Right lobe of liver (tissue), 6 donors: Measurements from ENCODE around the gene HOXD3. TPM values are rescaled to one million over a fixed set of nuclear protein-coding genes. Genes with fewer than 3 reads are reported as not detected.
A peak's percentile ranks its signal among the peaks of the same experiment; 100 is the strongest.

Experiments
- ATAC-seq, 4 donors: fragments of 200-7000 bp; cut with Tn5 transposase; one replicate each; pipeline ENCODE4 v1.9.1; 2020; ENCODE audit warnings: mild to moderate bottlenecking in 4 of 4, moderate library complexity in 4 of 4
- DNase-seq, 3 donors: peaks; one replicate each; pipeline ENCODE4 v3.0.0-alpha.2; 2020
- H3K27ac ChIP-seq, 3 donors: fragments of 200-600 bp; one replicate each; pipeline ENCODE4 v1.8.0; 2022
- H3K27me3 ChIP-seq, 2 donors: fragments of 200-600 bp; one replicate each; pipeline ENCODE4 v1.8.0; 2022
- H3K36me3 ChIP-seq, 4 donors: fragments of 200-600 bp; sonication (generic) in 1 of 4; one replicate each; pipeline versions ENCODE4 v1.5.1 to v1.8.0; 2017 to 2022; ENCODE audit warnings: control low read depth in 1 of 4
- H3K4me1 ChIP-seq, 4 donors: fragments of 200-600 bp; sonication (generic) in 1 of 4; one replicate each; pipeline versions ENCODE4 v1.5.1 to v1.8.0; 2017 to 2022; ENCODE audit warnings: control low read depth in 1 of 4
- H3K4me3 ChIP-seq, 3 donors: fragments of 200-600 bp; one replicate each; pipeline ENCODE4 v1.8.0; 2022
- H3K9me3 ChIP-seq, 4 donors: fragments of 200-600 bp; sonication (generic) in 1 of 4; one replicate each; pipeline versions ENCODE4 v1.5.1 to v1.8.0; 2017 to 2022; ENCODE audit warnings: control low read depth in 1 of 4
- POLR2A ChIP-seq: fragments of 450-650 bp; IDR thresholded peaks from one replicate; pipeline ENCODE4 v1.6.1; 2017; ENCODE audit warnings: antibody characterized with exemption, mild to moderate bottlenecking
- WGBS: methylation state at CpG from one replicate; pipeline ENCODE4 v1.1.6; 2018; ENCODE audit warnings: low coverage, low lambda C conversion rate; ENCODE audit not compliant: insufficient coverage; ENCODE audit errors: missing lambda C conversion rate; 5-methylcytosine and 5-hydroxymethylcytosine counted together
- intact Hi-C, 2 donors: fragments of 100-400 bp; cut with DNase I; formaldehyde crosslinking; loops; one replicate each; pipeline versions ENCODE4 v1.11.2 to v1.14.1; 2022
- total RNA-seq, 6 experiments: library from RNA; depleted of rRNA in 2 of 6; stranded (reverse); fragments of >200 nt in 2 of 6; fragmentation: NEBNext Ultra II Directional in 3 of 6; extraction: Animal tissue kit (Norgen Biotek cat#: 25700) in 3 of 6; gene quantifications; one replicate each; pipeline versions ENCODE4 v1.1.0 to v1.2.4, GENCODE V29; 2016 to 2023
- TF ChIP-seq, protein P1 (sequence below), 4 donors: fragments of 200-600 bp in 3 of 4; fragments of 450-650 bp in 1 of 4; IDR thresholded peaks; one replicate each; pipeline versions ENCODE4 v1.5.1 to v1.8.0; 2016 to 2022; ENCODE audit warnings: antibody characterized with exemption in 4 of 4, mild to moderate bottlenecking in 2 of 4
- donor health status: DM: no; HTN: yes; CAD: no.
- donor health status: DM: no; HTN: no; CAD: no.
- donor health status: DM: no; HTN: no; CAD: no.
- donor health status: DM: no; HTN: yes; CAD: no.
- donor health status: DM: no; HTN: yes; CAD: no.

HOXD3 gene
- total RNA-seq, 6 experiments from 2014 or later: not detected

- Histone ChIP-seq H3K4me1 (no peaks in the 10 kb centered on the region), H3K27ac (no peak overlapping the region), H3K36me3 (no peaks in the 10 kb centered on the region), H3K4me3 (no peak overlapping the region), H3K27me3 (peaks cover 25 to 58% of the 10 kb centered on the region in 2 donors), H3K9me3 (no peaks in the 10 kb centered on the region)
- ATAC-seq (no peak), DNase-seq (no peak)
- 8% methylated on average over 7 of the region's 7 CpGs for WGBS
- TF ChIP-seq POLR2A: no peak
- TF ChIP-seq, protein P1, sequence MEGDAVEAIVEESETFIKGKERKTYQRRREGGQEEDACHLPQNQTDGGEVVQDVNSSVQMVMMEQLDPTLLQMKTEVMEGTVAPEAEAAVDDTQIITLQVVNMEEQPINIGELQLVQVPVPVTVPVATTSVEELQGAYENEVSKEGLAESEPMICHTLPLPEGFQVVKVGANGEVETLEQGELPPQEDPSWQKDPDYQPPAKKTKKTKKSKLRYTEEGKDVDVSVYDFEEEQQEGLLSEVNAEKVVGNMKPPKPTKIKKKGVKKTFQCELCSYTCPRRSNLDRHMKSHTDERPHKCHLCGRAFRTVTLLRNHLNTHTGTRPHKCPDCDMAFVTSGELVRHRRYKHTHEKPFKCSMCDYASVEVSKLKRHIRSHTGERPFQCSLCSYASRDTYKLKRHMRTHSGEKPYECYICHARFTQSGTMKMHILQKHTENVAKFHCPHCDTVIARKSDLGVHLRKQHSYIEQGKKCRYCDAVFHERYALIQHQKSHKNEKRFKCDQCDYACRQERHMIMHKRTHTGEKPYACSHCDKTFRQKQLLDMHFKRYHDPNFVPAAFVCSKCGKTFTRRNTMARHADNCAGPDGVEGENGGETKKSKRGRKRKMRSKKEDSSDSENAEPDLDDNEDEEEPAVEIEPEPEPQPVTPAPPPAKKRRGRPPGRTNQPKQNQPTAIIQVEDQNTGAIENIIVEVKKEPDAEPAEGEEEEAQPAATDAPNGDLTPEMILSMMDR (IDR thresholded peaks at IDR 0.05): no peak
- intact Hi-C loops: no loop called here
Observed at GRCh38 chr2:176173567-176174381, 16.7 kb downstream of the HOXD3 start.

DNA sequence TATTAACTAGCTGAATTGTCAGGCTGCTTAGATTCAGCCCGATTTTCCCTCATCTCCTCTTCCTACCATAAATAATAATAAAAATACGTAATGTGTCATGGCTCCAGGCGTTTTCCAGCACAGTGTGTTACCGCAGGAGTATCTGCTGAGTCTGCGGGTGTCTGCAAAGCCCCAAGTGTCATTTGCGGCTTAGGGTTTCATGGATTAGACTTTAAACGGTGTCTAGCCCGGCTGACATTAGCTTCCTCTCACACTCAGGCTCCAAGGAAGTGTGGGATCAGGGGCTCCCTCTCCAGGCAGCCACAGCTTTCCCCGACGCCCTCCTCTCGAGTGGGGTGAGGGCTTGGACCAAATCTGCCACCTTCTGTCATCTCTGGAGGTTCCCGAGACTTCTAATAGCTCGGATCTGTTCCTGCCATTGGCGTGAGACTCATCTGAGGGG, 17.3 kb downstream of the HOXD3 start:
- ATAC-seq (no peak), DNase-seq (no peak)
- no peaks in the 10 kb centered on the region for H3K4me1 ChIP-seq
- peaks cover 25 to 61% of the 10 kb centered on the region in 2 donors for H3K27me3 ChIP-seq
- intact Hi-C loops: no loop called here
- H3K4me3 ChIP-seq: no peak overlapping the region
- H3K27ac ChIP-seq: no peak overlapping the region
- WGBS: under 1% methylated on average over 12 of the region's 14 CpGs
- H3K9me3 ChIP-seq: no peaks in the 10 kb centered on the region
- TF ChIP-seq, protein P1 (IDR thresholded peaks at IDR 0.05): no peak
- no peak for TF ChIP-seq POLR2A
- no peaks in the 10 kb centered on the region for H3K36me3 ChIP-seq

GRCh38 chr2:176174824-176175708, 18.0 kb downstream of the HOXD3 start:
- under 1% methylated on average over 20 of the region's 47 CpGs for WGBS
- peak; percentile 24 to 36 (median 28) for ATAC-seq
- no peak for TF ChIP-seq POLR2A
- TF ChIP-seq, protein P1 (IDR thresholded peaks at IDR 0.05): no peak
- H3K9me3 ChIP-seq: no peaks in the 10 kb centered on the region
- intact Hi-C loops: no loop called here
- peaks cover 25 to 64% of the 10 kb centered on the region in 2 donors for H3K27me3 ChIP-seq
- no peak overlapping the region for H3K27ac ChIP-seq
- H3K4me1 ChIP-seq: no peaks in the 10 kb centered on the region
- no peak overlapping the region for H3K4me3 ChIP-seq
- no peak for DNase-seq
- H3K36me3 ChIP-seq: no peaks in the 10 kb centered on the region

GRCh38 chr2:176175709-176176607, 18.9 kb downstream of the HOXD3 start:
- no peak overlapping the region for H3K27ac ChIP-seq
- H3K36me3 ChIP-seq: no peaks in the 10 kb centered on the region
- H3K9me3 ChIP-seq: no peaks in the 10 kb centered on the region
- intact Hi-C loops: no loop called here
- H3K4me1 ChIP-seq: no peaks in the 10 kb centered on the region
- H3K27me3 ChIP-seq: peaks cover 25 to 64% of the 10 kb centered on the region in 2 donors
- no peak overlapping the region for H3K4me3 ChIP-seq
- TF ChIP-seq, protein P1 (IDR thresholded peaks at IDR 0.05): no peak
- no peak for TF ChIP-seq POLR2A
- ATAC-seq (no peak), DNase-seq (no peak)
- 60% methylated on average over 3 of the region's 7 CpGs for WGBS
